ENCODE measurements around the gene UBE3C.

GRCh38 chr7:157238087-157238486 lies 99.4 kb downstream of the UBE3C start:
- no peak for TF ChIP-seq TAF1 (IDR thresholded peaks at IDR 0.05; ENCODE audit: borderline replicate concordance, low read depth, low read length)
- no peak for TF ChIP-seq POLR2A (IDR thresholded peaks at IDR 0.05; ENCODE audit: low read depth, low read length)
- TF ChIP-seq POLR2AphosphoS5 (IDR thresholded peaks at IDR 0.05; ENCODE audit: low read depth, low read length) = no peak
